H1 (cell line): ENCODE data around the gene C1GALT1. TPM values are rescaled to one million over a fixed set of nuclear protein-coding genes. Genes with fewer than 3 reads are reported as not detected.

Experiments used
- CTCF ChIA-PET: fragments of 300-600 bp; sonication (Branson Sonifier 250); formaldehyde crosslinking; loops from one replicate; lab custom pipeline; 2021; ENCODE audit not compliant: partially characterized antibody; lab: Charles Lee
- POLR2A ChIA-PET: fragments of 300-600 bp; sonication (Branson Sonifier 250); formaldehyde crosslinking; loops from one replicate; lab custom pipeline; 2021; ENCODE audit warnings: inconsistent platforms; ENCODE audit not compliant: partially characterized antibody; lab: Charles Lee
- DNase-seq, 2 experiments: peaks; one replicate each; pipeline versions ENCODE4 v3.0.0 to v3.0.0-alpha.2; 2010 to 2022; ENCODE audit warnings: low spot score in 2 of 2, low read depth in 1 of 2, mixed read lengths in 1 of 2
- FAIRE-seq: peaks from 2 replicates; lab custom pipeline; 2011; peaks lifted over from hg19 to GRCh38; lab: Jason Lieb, UNC
- H2AFZ ChIP-seq: 2 replicates; pipeline ENCODE4 v1.8.1; 2012; ENCODE audit warnings: low read length, inconsistent platforms
- H2AK5ac ChIP-seq: 2 replicates; pipeline ENCODE4 v1.6.1; 2013; ENCODE audit warnings: low read depth, low read length
- H2BK120ac ChIP-seq: replicated peaks from 2 replicates; pipeline ENCODE3; 2013; ENCODE audit warnings: low read depth, low read length, inconsistent platforms
- H2BK12ac ChIP-seq: 2 replicates; pipeline ENCODE4 v1.6.1; 2013; ENCODE audit warnings: low read depth, low read length
- H2BK15ac ChIP-seq: 2 replicates; pipeline ENCODE4 v1.6.1; 2013; ENCODE audit warnings: low read length
- H2BK20ac ChIP-seq: 2 replicates; pipeline ENCODE4 v1.6.1; 2013; ENCODE audit warnings: low read length
- H2BK5ac ChIP-seq: 2 replicates; pipeline ENCODE4 v1.6.1; 2013; ENCODE audit warnings: low read depth, low read length
- H3K14ac ChIP-seq: 2 replicates; pipeline ENCODE4 v1.6.1; 2013; ENCODE audit warnings: inconsistent platforms; ENCODE audit not compliant: insufficient read length
- H3K18ac ChIP-seq: 2 replicates; pipeline ENCODE4 v1.6.1; 2013; ENCODE audit warnings: low read length; ENCODE audit errors: extremely low read depth
- H3K23ac ChIP-seq: 2 replicates; pipeline ENCODE4 v1.6.1; 2013; ENCODE audit warnings: inconsistent platforms; ENCODE audit not compliant: insufficient read length
- H3K23me2 ChIP-seq: 2 replicates; pipeline ENCODE4 v1.6.1; 2013; ENCODE audit warnings: low read depth, low read length
- H3K27ac ChIP-seq: 2 replicates; pipeline ENCODE4 v1.6.1; 2011; ENCODE audit warnings: low read depth, low read length, inconsistent platforms
- H3K27me3 ChIP-seq, 4 experiments: replicated peaks in 1 of 4; 1 replicate in 1 of 4; 2 replicates in 3 of 4; pipeline versions ENCODE4 v1.6.1 to v1.8.1; 2011 to 2013; ENCODE audit warnings: low read length in 3 of 4, mild to moderate bottlenecking in 3 of 4, inconsistent platforms in 2 of 4, mixed read lengths in 2 of 4, moderate library complexity in 1 of 4; ENCODE audit not compliant: control insufficient read depth in 3 of 4, insufficient read depth in 3 of 4; ENCODE audit errors: extremely low read depth in 1 of 4
- H3K36me3 ChIP-seq, 4 experiments: 2 replicates each; pipeline versions ENCODE4 v1.6.1 to v1.8.1; 2011 to 2013; ENCODE audit warnings: mild to moderate bottlenecking in 4 of 4, low read length in 3 of 4, moderate library complexity in 2 of 4, control low read depth in 1 of 4, inconsistent platforms in 1 of 4; ENCODE audit not compliant: insufficient read depth in 4 of 4, control insufficient read depth in 2 of 4
- H3K4ac ChIP-seq: replicated peaks from 2 replicates; pipeline ENCODE3; 2013; ENCODE audit warnings: low read length, low read depth, mixed read lengths, inconsistent platforms; ENCODE audit not compliant: insufficient read length
- H3K4me1 ChIP-seq, 4 experiments: replicated peaks in 1 of 4; 1 replicate in 1 of 4; 2 replicates in 3 of 4; pipeline versions ENCODE4 v1.6.1 to v1.8.1; 2011 to 2013; ENCODE audit warnings: low read length in 3 of 4, inconsistent platforms in 2 of 4, mixed read lengths in 1 of 4; ENCODE audit not compliant: insufficient read depth in 4 of 4, control insufficient read depth in 3 of 4
- H3K4me2 ChIP-seq, 2 experiments: 2 replicates each; pipeline versions ENCODE4 v1.6.1 to v1.8.1; 2011 to 2013; ENCODE audit warnings: low read depth in 2 of 2, low read length in 2 of 2, control low read depth in 1 of 2, inconsistent platforms in 1 of 2, mild to moderate bottlenecking in 1 of 2; ENCODE audit not compliant: insufficient read depth in 1 of 2
- H3K4me3 ChIP-seq, 4 experiments: fragments of 200-600, 300-600 bp in 1 of 4; sonication (generic), shearing (Covaris generic), sonication (Bioruptor Twin) in 1 of 4; 2 replicates each; pipeline versions ENCODE4 v1.5.1 to v1.8.1; 2011 to 2016; ENCODE audit warnings: low read length in 4 of 4, low read depth in 3 of 4, control low read depth in 2 of 4, inconsistent platforms in 2 of 4, mild to moderate bottlenecking in 2 of 4, mixed read lengths in 1 of 4, moderate library complexity in 1 of 4; ENCODE audit not compliant: insufficient read depth in 2 of 4; ENCODE audit errors: extremely low read depth in 1 of 4
- H3K56ac ChIP-seq: replicated peaks from 2 replicates; pipeline ENCODE3; 2013; ENCODE audit warnings: low read depth, mild to moderate bottlenecking, mixed read lengths, low read length, inconsistent platforms; ENCODE audit not compliant: insufficient read length
- H3K79me1 ChIP-seq: 2 replicates; pipeline ENCODE4 v1.6.1; 2013; ENCODE audit warnings: low read depth, low read length, control low read depth
- H3K79me2 ChIP-seq, 2 experiments: 2 replicates each; pipeline versions ENCODE4 v1.6.1 to v1.8.1; 2012 to 2013; ENCODE audit warnings: low read length in 2 of 2, mild to moderate bottlenecking in 2 of 2, inconsistent platforms in 1 of 2; ENCODE audit not compliant: insufficient read depth in 2 of 2, control insufficient read depth in 1 of 2
- H3K9ac ChIP-seq, 4 experiments: replicated peaks in 1 of 4; 1 replicate in 1 of 4; 2 replicates in 3 of 4; pipeline versions ENCODE4 v1.6.1 to v1.8.1; 2011 to 2013; ENCODE audit warnings: low read depth in 3 of 4, low read length in 3 of 4, control low read depth in 2 of 4, mild to moderate bottlenecking in 2 of 4, moderate library complexity in 2 of 4, inconsistent platforms in 1 of 4; ENCODE audit errors: extremely low read depth in 1 of 4
- H3K9me3 ChIP-seq, 2 experiments: 2 replicates each; pipeline versions ENCODE4 v1.6.1 to v1.8.1; 2012 to 2013; ENCODE audit warnings: mild to moderate bottlenecking in 2 of 2, moderate library complexity in 2 of 2, control low read depth in 1 of 2, inconsistent platforms in 1 of 2, low read depth in 1 of 2, low read length in 1 of 2, mixed read lengths in 1 of 2; ENCODE audit not compliant: insufficient read depth in 2 of 2
- H4K20me1 ChIP-seq, 2 experiments: replicated peaks in 1 of 2; 2 replicates each; pipeline versions ENCODE3 to v1.8.1; 2011 to 2013; ENCODE audit warnings: inconsistent platforms in 2 of 2, low read length in 2 of 2, mild to moderate bottlenecking in 1 of 2; ENCODE audit not compliant: insufficient read depth in 2 of 2, control insufficient read depth in 1 of 2
- H4K5ac ChIP-seq: 2 replicates; pipeline ENCODE4 v1.6.1; 2013; ENCODE audit warnings: low read length, low read depth, mixed read lengths, inconsistent platforms; ENCODE audit not compliant: insufficient read length
- H4K8ac ChIP-seq: 2 replicates; pipeline ENCODE4 v1.8.0; 2013; ENCODE audit warnings: mild to moderate bottlenecking, moderate library complexity, low read length, inconsistent platforms; ENCODE audit not compliant: insufficient read depth; ENCODE audit errors: extremely low read depth
- H4K91ac ChIP-seq: replicated peaks from 2 replicates; pipeline ENCODE3; 2013; ENCODE audit warnings: low read length, mixed read lengths, inconsistent platforms; ENCODE audit not compliant: insufficient read length
- ATF2 ChIP-seq: IDR thresholded peaks from 2 replicates; pipeline ENCODE4 v1.6.1; 2012; ENCODE audit warnings: low read length, inconsistent platforms
- BACH1 ChIP-seq: IDR thresholded peaks from 2 replicates; pipeline ENCODE4 v1.6.1; 2012; ENCODE audit warnings: low read length, improper control_type of control experiment
- EP300 ChIP-seq, 2 experiments: IDR thresholded peaks; 1 replicate in 1 of 2; 2 replicates in 1 of 2; pipeline ENCODE4 v1.6.1; 2011 to 2012; ENCODE audit warnings: low read depth in 2 of 2, low read length in 2 of 2, mild to moderate bottlenecking in 2 of 2, borderline replicate concordance in 1 of 2, inconsistent platforms in 1 of 2, moderate library complexity in 1 of 2
- FOSL1 ChIP-seq: IDR thresholded peaks from 2 replicates; pipeline ENCODE4 v1.6.1; 2011; ENCODE audit warnings: mild to moderate bottlenecking, low read depth, low read length, moderate library complexity; ENCODE audit not compliant: insufficient read depth
- GTF2F1 ChIP-seq: IDR thresholded peaks from 2 replicates; pipeline ENCODE4 v1.6.1; 2012; ENCODE audit warnings: low read depth, low read length, improper control_type of control experiment, borderline replicate concordance
- JUN ChIP-seq: IDR thresholded peaks from 2 replicates; pipeline ENCODE4 v1.6.1; 2011; ENCODE audit warnings: low read depth, mild to moderate bottlenecking, improper control_type of control experiment, low read length
- POLR2A ChIP-seq, 2 experiments: IDR thresholded peaks; 1 replicate in 1 of 2; 2 replicates in 1 of 2; pipeline ENCODE4 v1.6.1; 2011; ENCODE audit warnings: low read depth in 2 of 2, low read length in 2 of 2, mild to moderate bottlenecking in 2 of 2; ENCODE audit errors: control extremely low read depth in 1 of 2
- SP2 ChIP-seq: IDR thresholded peaks from 2 replicates; pipeline ENCODE4 v1.6.1; 2012; ENCODE audit warnings: mild to moderate bottlenecking, low read length, inconsistent platforms
- WGBS, 2 experiments: shearing (Covaris generic) in 1 of 2; methylation state at CpG; one replicate each; pipeline versions ENCODE4 v1.1.6 to v1.1.7; 2013 to 2015; ENCODE audit warnings: low lambda C conversion rate in 2 of 2, mixed read lengths in 2 of 2, inconsistent platforms in 1 of 2, low coverage in 1 of 2, missing lambda C conversion rate in 1 of 2; ENCODE audit not compliant: insufficient replicate concordance in 2 of 2, insufficient coverage in 1 of 2, insufficient read length in 1 of 2; ENCODE audit errors: extremely low coverage in 1 of 2, missing lambda C conversion rate in 1 of 2; 5-methylcytosine and 5-hydroxymethylcytosine counted together
- polyA plus RNA-seq, 7 experiments: library from polyadenylated mRNA; depleted of rRNA in 3 of 7; stranded (reverse) in 5 of 7; unstranded in 2 of 7; fragments of >200 nt in 5 of 7; fragments of 200-250 nt in 2 of 7; gene quantifications; 1 replicate in 5 of 7; 2 replicates in 1 of 7; 4 replicates in 1 of 7; pipeline versions ENCODE4 v1.2.1 to v1.2.3, GENCODE V29; 2011 to 2013; ENCODE audit warnings: missing spikeins in 2 of 7, mixed read lengths in 2 of 7
- total RNA-seq: library from RNA; stranded (reverse); fragmentation: NEBNext Ultra II Directional; extraction: Animal tissue kit (Norgen Biotek cat#: 25700); gene quantifications from 2 replicates; pipeline ENCODE4 v1.2.1, GENCODE V29; 2021

Gene C1GALT1
- total and polyA plus RNA-seq, 2 of the 8 experiments (the other 6 are each of a cell fraction or from before 2014, with no cell fraction given) = 18.7 to 94.2 TPM

- no peaks in the 10 kb centered on the region for H3K36me3 ChIP-seq
- no peak overlapping the region for H4K5ac ChIP-seq
- no peak overlapping the region for H4K91ac ChIP-seq
- no peaks in the 10 kb centered on the region for H4K20me1 ChIP-seq
- WGBS, 2 experiments = 83% methylated on average over 3 of the region's 3 CpGs; no CpG with 5 or more reads in 1 of the 2 experiments
- no peak overlapping the region for H2BK5ac ChIP-seq
- no peak overlapping the region for H2BK12ac ChIP-seq
- H3K79me1 ChIP-seq = no peaks in the 10 kb centered on the region
- DNase-seq = no peak
- no peak overlapping the region for H2BK15ac ChIP-seq
- H3K9ac ChIP-seq = no peak overlapping the region
- no peaks in the 10 kb centered on the region for H3K27me3 ChIP-seq
- H3K23ac ChIP-seq = no peak overlapping the region
- H3K56ac ChIP-seq = no peak overlapping the region
- H3K79me2 ChIP-seq = no peaks in the 10 kb centered on the region
- no peak overlapping the region for H3K4me3 ChIP-seq
- H2AFZ ChIP-seq = no peak overlapping the region
- no peak overlapping the region for H3K18ac ChIP-seq
- H3K4me2 ChIP-seq = no peak overlapping the region
- POLR2A ChIA-PET = no interaction called here
- H2BK120ac ChIP-seq = no peak overlapping the region
- CTCF ChIA-PET = no interaction called here
- H3K14ac ChIP-seq = no peak overlapping the region
- no peak for FAIRE-seq
- no peak overlapping the region for H4K8ac ChIP-seq
- H2BK20ac ChIP-seq = no peak overlapping the region
- H3K4me1 ChIP-seq = no peaks in the 10 kb centered on the region
- H3K23me2 ChIP-seq = no peaks in the 10 kb centered on the region
- no peak overlapping the region for H2AK5ac ChIP-seq
- H3K9me3 ChIP-seq = no peaks in the 10 kb centered on the region
- H3K4ac ChIP-seq = no peak overlapping the region
- H3K27ac ChIP-seq = no peak overlapping the region
- TF ChIP-seq POLR2A (IDR thresholded peaks at IDR 0.05; ENCODE audit: control extremely low read depth in 1 of 2, low read depth in 2 of 2, low read length in 2 of 2) = no peak
- TF ChIP-seq JUN = no peak
- no peak for TF ChIP-seq ATF2
- TF ChIP-seq SP2 = no peak
- TF ChIP-seq EP300 (IDR thresholded peaks at IDR 0.05; ENCODE audit: borderline replicate concordance in 1 of 2, low read depth in 2 of 2, low read length in 2 of 2) = no peak
- TF ChIP-seq BACH1 = no peak
- TF ChIP-seq FOSL1 = no peak
- no peak for TF ChIP-seq GTF2F1
Measured at GRCh38 chr7:7165372-7165771, 17.0 kb upstream of the C1GALT1 start.
